SU-DHL-6 (cell line): ENCODE results near the gene C1QB.

Experiments
- H2AFZ ChIP-seq: fragments of 200-600 bp; sonication (generic); 2 replicates; pipeline ENCODE4 v1.6.1; 2014; ENCODE audit warnings: low read depth, mild to moderate bottlenecking, moderate library complexity, mixed read lengths, antibody characterized with exemption, low read length; ENCODE audit not compliant: severe bottlenecking
- H3F3A ChIP-seq: fragments of 200-600 bp; shearing (Covaris generic); 2 replicates; pipeline ENCODE4 v1.6.0; 2016; ENCODE audit warnings: antibody characterized with exemption, mild to moderate bottlenecking; ENCODE audit not compliant: insufficient read depth
- H3K27ac ChIP-seq: fragments of 200-600 bp; sonication (generic); 2 replicates; pipeline ENCODE4 v1.5.1; 2016; ENCODE audit warnings: low read depth, mild to moderate bottlenecking, low read length, moderate library complexity, mixed read lengths
- H3K27me3 ChIP-seq: fragments of 200-600 bp; sonication (generic), shearing (Covaris generic); 2 replicates; pipeline ENCODE4 v1.6.0; 2014; ENCODE audit warnings: mild to moderate bottlenecking, low read length
- H3K36me3 ChIP-seq: fragments of 200-600 bp; sonication (generic); 2 replicates; pipeline ENCODE4 v1.6.1; 2014; ENCODE audit warnings: mild to moderate bottlenecking, low read length, mixed read lengths
- H3K4me2 ChIP-seq: fragments of 300-600, 200-600 bp; shearing (Covaris generic), sonication (generic); 2 replicates; pipeline ENCODE4 v1.6.0; 2014; ENCODE audit warnings: low read length, low read depth, mild to moderate bottlenecking; ENCODE audit not compliant: poor library complexity, severe bottlenecking
- H3K4me3 ChIP-seq: fragments of 200-600 bp; sonication (generic); 2 replicates; pipeline ENCODE4 v1.5.1; 2014; ENCODE audit warnings: antibody characterized with exemption, low read length, mild to moderate bottlenecking, mixed read lengths; ENCODE audit not compliant: insufficient read depth, poor library complexity, severe bottlenecking
- H3K79me2 ChIP-seq: fragments of 200-600 bp; sonication (generic); 2 replicates; pipeline ENCODE4 v1.6.1; 2014; ENCODE audit warnings: mild to moderate bottlenecking, low read length, moderate library complexity; ENCODE audit not compliant: insufficient read depth
- H3K9ac ChIP-seq: fragments of 200-600 bp; sonication (generic); 2 replicates; pipeline ENCODE4 v1.7.0; 2014; ENCODE audit warnings: mild to moderate bottlenecking, low read length
- H3K9me2 ChIP-seq: fragments of 200-600 bp; sonication (generic); replicated peaks from 2 replicates; pipeline ENCODE4 v1.6.1; 2014; ENCODE audit warnings: low read length; ENCODE audit not compliant: insufficient read depth
- H3K9me3 ChIP-seq: fragments of 200-600 bp; sonication (generic); 2 replicates; pipeline ENCODE4 v1.6.1; 2014; ENCODE audit warnings: low read length, mixed read lengths; ENCODE audit not compliant: insufficient read depth
- H4K20me1 ChIP-seq: fragments of 200-600 bp; sonication (generic); 2 replicates; pipeline ENCODE4 v1.6.1; 2014; ENCODE audit warnings: low read depth, mild to moderate bottlenecking, antibody characterized with exemption, low read length, moderate library complexity, mixed read lengths
- EZH2phosphoT487 ChIP-seq: fragments of 200-600 bp; sonication (generic), shearing (Covaris generic); conservative IDR thresholded peaks from 2 replicates; pipeline ENCODE4 v1.6.1; 2018; ENCODE audit warnings: mild to moderate bottlenecking, antibody characterized with exemption, low read length, moderate library complexity, mixed read lengths
- TF ChIP-seq, protein P1 (sequence below): fragments of 200-600 bp; sonication (generic); IDR thresholded peaks from one replicate; pipeline ENCODE4 v1.5.1; 2017; ENCODE audit warnings: antibody characterized with exemption, mild to moderate bottlenecking, low read length, moderate library complexity; ENCODE audit not compliant: insufficient read depth, poor library complexity, severe bottlenecking

Gene C1QB

GRCh38 chr1:22618056-22618455 is 35.0 kb upstream of the C1QB start:
- H3K9ac ChIP-seq, result no peak overlapping the region
- no peaks in the 10 kb centered on the region for H3F3A ChIP-seq
- no peaks in the 10 kb centered on the region for H4K20me1 ChIP-seq
- H3K4me2 ChIP-seq, result no peak overlapping the region
- no peaks in the 10 kb centered on the region for H3K36me3 ChIP-seq
- no peaks in the 10 kb centered on the region for H3K79me2 ChIP-seq
- no peaks in the 10 kb centered on the region for H3K9me3 ChIP-seq
- H2AFZ ChIP-seq, result no peak overlapping the region
- H3K27me3 ChIP-seq, result no peaks in the 10 kb centered on the region
- no peak overlapping the region for H3K27ac ChIP-seq
- TF ChIP-seq EZH2phosphoT487, result no peak
- TF ChIP-seq, protein P1, sequence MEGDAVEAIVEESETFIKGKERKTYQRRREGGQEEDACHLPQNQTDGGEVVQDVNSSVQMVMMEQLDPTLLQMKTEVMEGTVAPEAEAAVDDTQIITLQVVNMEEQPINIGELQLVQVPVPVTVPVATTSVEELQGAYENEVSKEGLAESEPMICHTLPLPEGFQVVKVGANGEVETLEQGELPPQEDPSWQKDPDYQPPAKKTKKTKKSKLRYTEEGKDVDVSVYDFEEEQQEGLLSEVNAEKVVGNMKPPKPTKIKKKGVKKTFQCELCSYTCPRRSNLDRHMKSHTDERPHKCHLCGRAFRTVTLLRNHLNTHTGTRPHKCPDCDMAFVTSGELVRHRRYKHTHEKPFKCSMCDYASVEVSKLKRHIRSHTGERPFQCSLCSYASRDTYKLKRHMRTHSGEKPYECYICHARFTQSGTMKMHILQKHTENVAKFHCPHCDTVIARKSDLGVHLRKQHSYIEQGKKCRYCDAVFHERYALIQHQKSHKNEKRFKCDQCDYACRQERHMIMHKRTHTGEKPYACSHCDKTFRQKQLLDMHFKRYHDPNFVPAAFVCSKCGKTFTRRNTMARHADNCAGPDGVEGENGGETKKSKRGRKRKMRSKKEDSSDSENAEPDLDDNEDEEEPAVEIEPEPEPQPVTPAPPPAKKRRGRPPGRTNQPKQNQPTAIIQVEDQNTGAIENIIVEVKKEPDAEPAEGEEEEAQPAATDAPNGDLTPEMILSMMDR, result no peak
- H3K4me3 ChIP-seq, result no peak overlapping the region
- no peaks in the 10 kb centered on the region for H3K9me2 ChIP-seq

DNA sequence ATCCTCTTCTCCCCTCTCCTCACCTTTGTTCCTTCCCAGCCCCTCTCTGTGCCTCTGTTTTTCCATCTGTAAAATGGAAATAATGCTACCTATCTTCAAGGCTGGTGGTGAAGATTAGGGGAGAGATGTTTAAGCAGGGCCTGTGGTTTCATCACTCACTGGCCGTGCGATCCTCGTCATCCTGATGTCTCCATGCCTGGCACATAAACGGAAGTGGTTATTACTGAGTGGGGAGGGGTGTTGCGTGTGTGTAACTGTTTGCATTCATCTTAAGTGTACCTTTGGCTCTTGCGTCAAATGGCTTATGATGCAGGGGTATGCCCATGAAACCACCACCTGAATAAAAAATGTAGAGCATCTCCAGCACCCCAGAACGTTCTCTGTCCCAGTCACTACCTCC is 33.8 kb upstream of the C1QB start:
- Histone ChIP-seq H3K4me2 (no peak overlapping the region), H3K36me3 (no peaks in the 10 kb centered on the region), H3K4me3 (no peak overlapping the region), H3K9ac (no peak overlapping the region), H3K9me2 (no peaks in the 10 kb centered on the region), H3F3A (no peaks in the 10 kb centered on the region), H3K27ac (no peak overlapping the region), H3K79me2 (no peaks in the 10 kb centered on the region), H3K9me3 (no peaks in the 10 kb centered on the region), H3K27me3 (no peaks in the 10 kb centered on the region), H4K20me1 (no peaks in the 10 kb centered on the region), H2AFZ (no peak overlapping the region)
- TF ChIP-seq EZH2phosphoT487, result no peak
- TF ChIP-seq, protein P1, result no peak

- Histone ChIP-seq H3F3A (no peaks in the 10 kb centered on the region), H3K9ac (no peak overlapping the region), H2AFZ (no peak overlapping the region), H3K9me2 (no peaks in the 10 kb centered on the region), H3K36me3 (no peaks in the 10 kb centered on the region), H3K79me2 (no peaks in the 10 kb centered on the region), H4K20me1 (no peaks in the 10 kb centered on the region), H3K27me3 (no peaks in the 10 kb centered on the region), H3K27ac (no peak overlapping the region), H3K9me3 (no peaks in the 10 kb centered on the region), H3K4me2 (no peak overlapping the region), H3K4me3 (no peak overlapping the region)
- TF ChIP-seq, protein P1, result no peak
- TF ChIP-seq EZH2phosphoT487, result no peak
Measured at GRCh38 chr1:22619798-22620197, 33.2 kb upstream of the C1QB start.
